Stimulated activated CD8-positive, alpha-beta memory T cell treated with anti-CD3 and anti-CD28 coated beads, Interleukin-12 subunit alpha, Interleukin-12 subunit beta, amount 100 ng/mL, for 24 hours (primary cell): Measurements from ENCODE around the gene SLC28A3.

Source experiments
- DNase-seq: peaks from one replicate; pipeline ENCODE4 v3.0.0-alpha.2; 2020; ENCODE audit errors: extremely low read depth

SLC28A3 gene

DNA sequence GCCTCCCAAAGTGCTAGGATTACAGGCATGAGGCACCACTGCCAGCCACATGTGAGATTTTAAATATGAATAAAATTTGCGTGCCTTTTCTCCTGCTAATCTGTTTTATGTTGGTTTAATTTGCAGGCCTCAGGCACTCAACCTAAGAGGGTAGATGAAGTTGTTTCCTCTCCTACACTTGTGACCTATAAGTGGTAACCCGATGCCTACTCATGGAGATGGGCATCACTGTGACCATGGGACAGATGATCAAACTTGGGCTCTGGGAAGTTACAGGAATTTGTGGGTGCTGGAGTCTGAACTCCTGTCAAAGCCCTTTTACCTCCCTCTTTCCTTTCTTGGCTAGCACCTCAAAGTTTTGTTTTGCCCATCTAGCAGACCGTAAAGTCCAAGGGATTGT is 1.1 kb downstream of the SLC28A3 start:
- DNase-seq = no peak

DNA sequence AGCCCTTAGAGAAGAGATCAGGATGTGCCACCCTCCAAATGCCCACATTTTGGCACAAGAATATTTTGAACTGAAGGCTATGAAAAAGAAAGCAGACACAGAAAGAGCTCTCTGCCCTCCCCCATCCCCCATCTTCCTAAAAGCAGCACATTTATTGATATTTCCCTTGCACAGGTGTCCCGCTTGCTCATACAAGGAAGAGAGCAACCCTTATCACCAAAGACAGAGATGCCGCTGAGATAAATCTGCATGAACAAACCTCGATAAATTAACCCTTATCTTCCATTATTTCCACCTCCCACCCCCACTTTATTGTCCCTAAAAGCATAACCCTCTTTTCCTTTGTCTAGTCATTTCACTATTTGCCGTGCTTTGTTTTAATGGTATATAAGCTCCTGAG is 1.8 kb downstream of the SLC28A3 start:
- DNase-seq = no peak

DNA sequence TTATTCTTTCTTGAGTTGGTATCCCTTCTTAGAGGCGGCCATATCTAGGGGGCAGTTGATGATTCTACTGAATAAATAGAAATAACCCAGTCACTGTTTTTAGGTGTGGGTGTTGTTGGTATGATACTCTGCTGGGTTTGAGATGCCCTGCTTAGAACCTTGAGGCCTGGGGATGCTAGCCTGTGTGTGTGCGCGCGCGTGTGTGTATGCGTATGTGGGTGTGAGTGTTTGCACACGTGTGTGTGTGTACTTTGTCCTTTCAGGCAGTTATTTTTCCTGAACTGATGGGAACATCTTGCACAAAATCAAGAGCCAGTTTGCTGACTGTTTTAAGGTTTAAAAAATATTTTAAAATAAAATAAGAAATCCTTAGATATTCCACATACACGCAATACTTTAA is 3.3 kb downstream of the SLC28A3 start:
- DNase-seq = no peak

DNA sequence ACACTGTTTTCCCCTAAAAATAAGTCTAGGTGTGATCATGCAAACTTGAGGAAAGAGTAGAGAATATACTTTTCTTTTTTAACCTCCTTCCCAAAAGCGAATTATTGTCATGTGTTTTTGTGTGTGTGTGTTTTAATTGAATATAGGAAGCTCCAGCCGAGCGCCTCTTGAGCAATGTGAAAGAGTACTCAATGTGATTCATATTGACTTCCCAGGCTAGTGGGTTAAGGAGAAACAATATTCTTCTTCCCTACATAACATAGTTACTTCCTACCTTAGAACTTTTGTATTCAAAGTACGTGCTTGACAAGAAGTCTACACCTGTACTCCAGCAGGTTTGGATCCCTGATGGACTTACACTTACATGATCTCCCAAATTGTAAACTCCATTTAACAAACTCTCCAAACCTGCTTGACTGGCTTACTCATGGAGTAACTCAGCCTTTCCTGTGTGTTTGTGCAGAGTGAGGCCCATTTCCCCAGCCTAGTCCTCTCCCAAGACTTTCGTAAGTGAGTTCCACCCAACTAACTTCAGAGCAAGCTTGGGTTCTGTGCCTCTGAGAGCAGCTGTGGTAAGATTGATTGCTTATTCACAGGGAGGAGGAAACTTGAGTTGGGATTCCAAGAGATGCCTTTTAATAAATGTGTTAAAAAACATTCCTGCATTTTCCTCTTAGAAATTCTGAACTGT is 9.3 kb downstream of the SLC28A3 start:
- no peak for DNase-seq

DNA sequence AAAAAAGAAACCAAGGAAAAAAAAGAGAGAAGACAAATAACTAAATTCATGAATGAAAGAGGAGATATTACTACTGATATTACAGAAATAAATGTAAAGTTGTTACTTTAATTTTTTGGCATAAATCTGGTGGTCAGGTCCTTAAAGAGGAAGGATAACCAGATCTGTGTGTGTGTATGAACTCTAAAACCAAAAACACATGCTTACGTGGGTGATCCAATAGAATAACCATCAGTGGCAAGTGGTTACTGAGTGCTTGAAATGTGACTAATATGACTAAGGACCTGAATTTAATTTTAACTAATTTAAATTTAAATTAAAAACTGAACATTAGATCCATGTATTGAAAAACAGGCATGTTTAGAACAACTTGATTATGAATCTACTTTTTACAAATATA is 10.3 kb downstream of the SLC28A3 start:
- DNase-seq = no peak

DNA sequence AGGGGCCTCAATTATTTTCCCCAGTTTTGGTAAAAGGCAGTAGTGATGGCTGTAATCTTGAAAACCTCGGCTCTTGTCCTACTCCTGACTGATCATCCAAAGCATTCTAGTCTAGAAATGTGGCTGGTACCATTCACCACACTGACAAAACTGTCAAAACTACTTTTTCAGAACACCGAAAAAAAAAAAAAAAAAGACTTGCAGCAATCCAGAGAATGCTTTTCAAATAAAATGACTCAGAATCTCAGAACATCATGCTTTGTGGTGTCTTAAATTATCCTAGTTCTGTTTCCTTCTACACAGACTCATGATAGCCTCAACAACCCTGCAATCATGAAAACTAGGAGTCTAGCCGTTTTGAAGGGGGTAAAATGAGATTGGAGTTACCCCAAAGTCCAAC is 13.4 kb downstream of the SLC28A3 start:
- no peak for DNase-seq

DNA sequence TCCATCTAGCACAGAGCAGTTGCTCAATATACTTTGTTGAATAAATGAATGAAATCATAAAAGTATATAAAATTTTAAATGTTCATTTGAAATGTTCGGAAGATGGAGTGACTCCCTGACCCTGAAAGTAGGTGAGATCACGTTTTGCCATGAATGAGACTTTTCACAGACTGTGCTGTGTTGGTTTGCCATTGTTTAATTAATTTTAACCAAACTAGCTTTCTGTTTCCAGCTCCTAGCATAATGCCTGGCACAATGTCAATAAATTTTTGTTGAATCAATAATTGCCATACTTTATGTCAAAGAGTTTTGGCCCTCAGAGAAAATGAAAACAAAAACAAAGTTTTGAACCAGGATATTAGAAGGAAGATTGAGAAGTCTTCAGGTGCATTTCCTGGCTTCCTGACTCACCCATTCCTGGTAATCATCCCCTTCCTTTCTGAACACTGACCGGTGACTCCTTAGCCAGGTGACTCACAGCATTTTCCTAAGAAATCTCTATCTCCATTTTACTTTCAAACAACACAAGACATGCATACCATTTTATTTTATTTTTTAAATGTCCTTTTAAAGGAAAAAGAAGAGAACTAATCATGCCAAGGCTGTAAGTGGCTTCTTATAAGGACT is 15.1 kb downstream of the SLC28A3 start:
- no peak for DNase-seq

DNA sequence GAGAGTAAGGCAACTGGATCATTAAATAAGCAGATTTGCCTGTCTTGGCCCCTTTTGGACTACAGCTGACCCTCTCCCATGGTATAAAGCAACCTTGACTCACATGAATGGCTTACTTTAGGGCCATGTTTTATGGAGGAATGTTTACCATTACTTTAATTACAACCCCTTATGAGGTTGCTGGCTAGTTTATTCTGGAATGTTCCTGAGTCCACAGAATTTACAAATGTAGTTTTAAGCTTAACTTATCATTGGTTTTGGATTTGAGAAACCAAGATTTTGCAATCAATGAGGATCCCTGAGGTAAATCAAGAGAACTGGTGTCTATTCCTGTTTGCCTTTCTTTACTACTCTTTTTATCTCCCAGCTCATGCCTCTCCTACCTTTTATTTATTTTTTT is 15.7 kb downstream of the SLC28A3 start:
- no peak for DNase-seq

DNA sequence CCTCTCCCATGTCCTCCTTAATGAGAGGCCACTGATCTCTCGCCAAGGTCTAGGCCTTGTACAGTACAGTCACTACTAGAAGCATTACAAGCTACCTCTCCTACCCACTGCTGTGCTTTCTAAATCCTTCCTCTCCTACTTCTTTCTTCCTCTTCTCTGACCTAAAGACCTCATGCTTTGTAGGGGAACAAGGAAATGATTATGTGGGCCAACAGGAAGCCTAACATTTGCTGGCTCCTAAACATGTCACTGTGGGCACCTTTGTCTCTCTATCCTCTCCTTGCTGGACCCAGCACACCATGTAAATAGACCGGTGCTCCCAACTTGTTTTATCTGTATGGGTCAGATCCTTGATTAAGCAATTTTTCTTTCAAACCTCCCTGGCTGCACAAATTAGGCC is 16.7 kb downstream of the SLC28A3 start:
- no peak for DNase-seq

DNA sequence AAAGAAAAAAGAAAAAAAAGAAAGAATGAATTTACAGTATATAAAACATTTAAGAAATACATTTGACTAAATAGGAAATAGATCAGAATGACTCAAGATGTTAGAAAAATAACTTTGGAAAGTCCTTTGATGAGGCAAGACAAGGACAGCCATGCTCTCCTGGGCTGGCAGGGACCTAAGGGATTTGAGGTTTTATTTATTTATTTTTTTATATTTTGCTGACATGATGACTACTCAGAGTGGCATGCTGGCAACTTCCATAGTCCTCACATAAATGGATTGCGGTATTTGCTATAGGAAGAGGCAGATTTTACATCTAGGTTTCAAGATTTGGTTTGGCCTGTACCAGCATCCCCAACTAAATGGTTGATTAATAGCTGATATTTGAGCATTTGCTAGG is 17.7 kb downstream of the SLC28A3 start:
- DNase-seq = no peak

DNA sequence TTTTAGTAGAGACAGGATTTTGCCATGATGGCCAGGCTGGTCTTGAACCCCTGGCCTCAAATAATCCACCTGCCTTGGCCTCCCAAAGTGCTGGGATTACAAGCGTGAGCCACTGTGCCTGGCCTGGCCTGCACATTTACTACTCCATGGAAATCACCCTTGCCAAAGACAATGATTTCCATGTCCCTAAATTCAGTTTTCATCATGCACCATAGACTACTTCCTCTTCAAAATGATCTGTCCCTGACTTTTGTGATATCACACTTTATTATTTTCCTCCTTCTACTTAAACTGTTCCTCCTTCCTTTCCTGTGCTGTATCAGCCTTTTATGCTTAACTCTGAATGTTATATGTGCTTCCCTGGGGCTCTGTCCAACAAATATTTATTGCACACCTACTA is 20.3 kb downstream of the SLC28A3 start:
- no peak for DNase-seq

DNA sequence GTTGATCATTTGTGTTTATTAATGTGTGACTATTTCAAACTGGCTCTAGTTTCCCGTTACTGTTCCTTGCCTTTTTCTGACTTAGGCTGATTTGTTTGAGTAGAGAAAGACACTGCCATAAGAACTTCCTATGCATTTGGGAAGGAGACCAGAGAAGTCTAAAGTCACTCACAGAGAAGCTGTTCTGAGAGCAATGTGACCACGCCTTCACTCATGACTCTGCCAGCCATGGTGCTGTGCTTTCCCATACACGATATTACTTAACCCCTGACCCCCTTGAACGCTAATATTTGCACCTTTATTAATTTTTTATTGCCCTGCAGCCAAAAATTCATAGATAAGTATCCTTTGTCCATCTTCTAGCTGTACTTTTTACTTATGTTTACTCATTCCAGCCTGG is 20.9 kb downstream of the SLC28A3 start:
- no peak for DNase-seq

DNA sequence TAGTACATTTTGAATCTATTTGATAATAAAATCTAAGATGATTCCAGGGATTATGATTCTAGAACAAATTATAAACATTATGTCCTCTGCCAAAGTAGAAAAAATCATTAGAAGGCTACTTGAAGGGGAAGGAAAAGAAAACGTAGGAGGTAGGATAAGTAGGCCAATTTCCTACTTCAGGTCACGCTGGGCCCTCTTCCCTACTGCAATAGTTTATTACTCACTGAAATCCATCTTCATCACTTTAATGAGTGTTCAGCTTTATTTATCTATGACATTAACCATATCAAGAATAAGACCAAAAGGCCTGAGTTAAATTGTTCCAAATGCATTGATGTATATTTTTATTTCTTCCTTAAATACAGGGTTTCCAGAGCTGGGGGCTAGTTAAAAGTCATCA is 21.6 kb downstream of the SLC28A3 start:
- DNase-seq = no peak

DNA sequence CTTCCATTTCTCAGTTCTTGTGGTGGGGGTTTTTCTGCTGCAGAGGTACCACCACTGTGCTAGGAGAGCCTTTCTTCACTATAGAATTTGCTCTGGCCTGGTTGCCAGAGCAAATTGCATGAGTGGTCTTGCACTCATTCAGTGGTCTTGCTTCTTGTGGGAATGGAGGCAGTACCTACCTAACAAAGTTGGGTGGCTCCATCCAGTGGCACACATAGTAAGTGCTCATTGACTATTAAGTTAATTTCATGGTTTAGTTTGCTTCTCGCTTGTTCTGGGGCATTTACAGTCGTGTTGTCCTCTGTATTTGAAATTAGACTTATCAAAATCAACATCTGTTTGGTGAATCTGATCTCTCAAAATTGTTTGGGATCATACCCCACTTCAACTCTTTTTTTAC is 23.0 kb downstream of the SLC28A3 start:
- DNase-seq = no peak

DNA sequence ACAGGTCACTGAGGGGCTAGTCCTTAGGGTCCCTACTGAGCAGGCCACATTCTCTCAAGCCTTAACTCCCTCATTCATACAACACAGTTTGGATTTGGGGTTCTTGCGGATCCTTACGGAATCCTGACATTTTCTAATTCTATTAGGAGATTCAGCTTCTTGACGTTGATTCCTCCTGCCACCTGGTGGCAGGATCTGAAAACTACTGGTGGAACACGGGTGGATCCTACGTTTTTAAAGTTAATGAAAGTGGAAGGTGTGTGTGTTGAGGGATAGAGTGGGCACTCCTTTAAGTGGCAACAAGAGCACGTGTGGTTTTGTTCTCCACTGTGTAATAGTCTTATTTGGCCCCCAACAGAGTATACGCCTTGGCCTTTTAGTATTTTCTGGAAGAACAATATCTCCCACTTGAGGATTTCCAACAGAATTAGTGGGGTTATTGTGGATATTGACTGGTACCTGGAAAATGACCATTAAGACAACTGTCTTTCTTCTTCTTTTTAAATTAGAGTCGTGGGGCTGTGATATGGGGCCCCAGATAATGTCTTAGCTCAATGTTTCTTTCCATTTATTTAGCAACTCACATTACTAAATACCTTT is 25.2 kb downstream of the SLC28A3 start:
- DNase-seq = peak; percentile 11

DNA sequence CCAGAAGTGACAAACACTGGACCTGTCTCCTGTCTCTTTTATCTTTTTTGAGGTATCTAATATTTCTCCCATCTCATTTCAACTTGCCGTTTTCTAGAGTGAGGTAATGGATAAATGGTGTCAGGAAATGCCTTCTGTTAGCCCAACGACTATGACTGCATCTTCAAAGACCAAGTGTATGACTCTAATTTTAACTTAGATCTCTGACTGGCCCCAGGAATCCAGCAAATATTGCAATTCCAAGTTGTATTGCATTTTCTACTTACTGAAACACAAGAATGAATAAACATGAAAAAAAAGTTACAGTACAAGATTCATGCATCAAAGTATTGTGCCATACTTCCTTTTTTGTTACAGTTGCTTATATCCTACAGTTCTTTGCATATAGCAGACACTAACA is 26.3 kb downstream of the SLC28A3 start:
- no peak for DNase-seq

DNA sequence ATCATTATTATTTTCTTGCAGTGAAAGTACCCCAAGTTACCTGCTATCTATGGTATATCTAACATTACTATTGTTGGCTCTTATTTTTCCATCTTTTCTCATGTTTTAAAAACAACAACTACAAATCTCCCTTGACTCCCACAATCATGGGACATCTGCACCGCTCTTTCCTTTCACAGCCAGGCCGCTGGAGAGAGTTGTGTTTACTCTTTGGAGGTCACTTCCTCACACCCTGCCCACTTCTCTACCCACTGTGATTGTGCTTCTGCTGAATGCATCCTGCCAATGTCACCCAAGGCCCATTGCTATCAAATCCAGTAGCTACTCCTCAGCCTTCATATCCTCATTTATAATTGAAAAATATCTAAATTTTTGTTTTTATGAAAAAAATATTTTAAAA is 29.7 kb downstream of the SLC28A3 start:
- no peak for DNase-seq

DNA sequence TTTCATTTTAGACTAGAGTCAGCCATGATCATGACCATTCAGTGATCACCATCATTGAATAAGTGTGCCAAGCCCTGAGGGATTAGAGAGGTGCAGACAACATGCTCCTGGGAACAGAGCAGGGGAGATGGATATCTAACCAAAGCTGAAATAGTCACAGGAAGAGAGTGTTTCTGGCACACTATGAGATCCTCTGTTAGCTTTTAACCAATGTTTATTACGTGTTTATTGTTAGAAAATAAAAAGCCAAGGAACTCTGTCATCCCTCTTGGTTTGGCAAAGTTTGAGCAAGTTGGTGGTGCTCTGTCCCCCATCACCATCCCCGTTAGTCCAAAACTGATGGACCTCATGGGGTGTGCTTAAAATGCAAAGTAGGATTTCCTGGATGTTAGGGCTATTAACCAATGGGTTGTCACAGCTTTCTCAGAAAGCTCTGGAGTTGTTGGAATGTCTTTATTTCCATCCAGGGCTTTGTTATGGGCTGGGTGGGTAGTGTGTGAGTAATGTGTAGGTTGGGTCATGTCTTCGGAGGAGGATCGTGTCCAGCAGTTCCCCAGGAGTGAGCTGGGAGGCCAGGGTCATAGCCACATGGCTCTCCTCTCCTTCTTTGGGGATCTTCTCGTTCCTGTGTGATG is 34.9 kb downstream of the SLC28A3 start:
- DNase-seq = no peak

DNA sequence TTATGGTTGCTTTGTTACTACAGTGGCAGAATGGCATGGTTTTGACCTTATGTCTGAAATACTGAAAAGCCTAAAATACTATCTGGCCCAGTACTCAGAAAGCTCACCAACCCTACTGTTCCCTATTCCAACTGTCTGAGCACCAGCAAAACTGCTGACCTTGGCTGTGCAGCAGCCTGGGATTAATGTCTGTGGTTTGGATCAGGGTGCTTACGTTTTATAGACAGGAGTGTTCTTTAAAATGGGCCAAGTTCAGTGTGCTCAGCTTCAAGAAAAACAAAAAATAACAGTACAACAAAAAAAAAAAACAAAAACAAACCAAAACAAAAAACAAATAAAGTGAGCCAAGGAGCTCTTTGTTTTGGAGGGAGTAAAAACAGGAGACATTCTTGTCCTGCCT is 36.4 kb downstream of the SLC28A3 start:
- no peak for DNase-seq

DNA sequence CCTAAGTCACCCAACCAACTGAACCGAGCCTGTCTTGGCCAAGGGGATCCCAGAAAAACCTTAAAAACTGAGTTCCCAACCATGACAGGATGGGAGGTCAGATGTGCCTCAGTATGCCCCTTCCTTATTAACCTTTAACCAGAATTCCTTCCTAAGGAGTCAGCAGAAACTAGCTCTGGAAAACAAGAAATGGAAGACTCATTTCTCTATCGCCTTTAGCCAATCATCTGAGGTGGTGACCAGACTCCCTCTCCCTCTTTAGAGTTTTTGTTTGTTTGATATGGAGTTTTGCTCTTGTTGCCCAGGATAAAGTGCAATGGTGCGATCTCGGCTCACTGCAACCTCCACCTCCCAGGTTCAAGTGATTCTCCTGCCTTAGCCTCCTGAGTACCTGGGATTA is 37.5 kb downstream of the SLC28A3 start:
- DNase-seq = no peak

DNA sequence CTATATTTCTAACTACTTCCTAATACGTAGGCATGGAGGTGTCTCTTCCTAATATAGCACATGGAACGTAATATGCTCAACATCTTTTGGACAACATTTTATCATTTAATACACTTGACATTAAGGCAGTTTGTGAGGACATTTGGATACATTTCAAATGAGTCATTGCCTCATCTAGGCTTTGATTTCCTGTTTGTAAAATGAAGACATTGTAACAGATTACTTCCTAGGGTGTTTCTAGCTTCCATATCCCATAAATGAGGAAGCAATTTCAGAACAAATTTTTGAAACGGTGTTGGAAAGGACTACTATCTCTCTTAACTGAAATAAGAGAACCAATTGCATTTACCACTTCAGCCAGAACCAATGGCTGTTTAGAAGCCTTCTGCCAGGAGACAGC is 38.7 kb downstream of the SLC28A3 start:
- DNase-seq = no peak

DNA sequence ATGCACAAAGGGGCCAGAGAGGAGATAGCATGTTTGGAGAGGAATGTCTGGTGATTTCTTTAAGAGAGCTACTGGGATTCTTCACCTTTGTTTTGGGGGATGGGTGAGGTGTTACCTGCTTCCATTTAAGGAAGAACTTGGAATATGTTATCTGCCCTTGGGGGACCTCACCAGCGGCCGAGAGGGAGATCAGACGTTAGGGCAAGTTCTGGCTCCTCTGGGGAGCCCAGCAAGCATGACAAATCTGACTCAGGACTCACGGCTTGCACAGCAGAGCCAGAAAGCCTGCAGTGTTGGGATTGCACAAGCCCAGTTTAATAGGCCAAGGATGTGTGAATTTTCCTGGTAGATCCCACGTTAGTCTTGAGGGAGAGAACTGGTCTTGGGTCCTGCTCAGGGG is 40.3 kb downstream of the SLC28A3 start:
- DNase-seq = no peak

DNA sequence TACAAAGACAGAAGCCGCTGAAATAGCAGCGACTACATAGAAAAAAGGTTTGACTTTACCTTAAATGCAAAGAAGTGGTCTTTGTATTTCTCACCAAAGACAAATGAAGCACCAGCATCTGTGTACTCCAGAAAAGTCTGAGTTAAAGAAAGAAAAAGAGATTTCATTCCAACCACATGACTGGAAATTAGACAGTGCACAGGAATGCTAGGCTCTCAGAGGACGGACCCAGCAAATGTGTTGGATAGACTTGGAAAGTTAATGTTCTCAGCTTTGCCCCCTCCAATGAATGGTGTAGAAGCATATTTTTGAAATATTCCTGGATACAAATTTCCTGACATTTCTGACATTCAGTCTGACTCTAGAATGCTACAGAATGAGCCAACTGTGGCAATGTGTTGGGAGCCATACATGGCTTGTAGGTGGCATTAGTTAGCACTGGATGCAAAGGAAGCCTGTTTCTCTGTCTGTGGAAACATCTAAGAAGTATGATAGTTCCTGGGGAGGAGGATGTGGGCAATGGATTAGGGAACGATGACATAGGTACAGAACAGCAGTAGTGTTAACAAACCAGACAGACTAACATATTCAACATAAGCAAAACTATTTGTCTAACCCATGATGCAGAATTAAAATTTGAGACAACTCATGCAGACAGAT is 43.3 kb downstream of the SLC28A3 start:
- no peak for DNase-seq
